ENCODE data around the gene COL4A3.
"Not testable (repeated sequence)": the region's sequence is repeated elsewhere in the genome, so short reads cannot be mapped to it uniquely, and the experiment has no call there.

The COL4A3 gene

GRCh38 chr2:227154986-227155774, 9.2 kb upstream of the COL4A3 start:
- DNase-seq (ENCODE audit: low read depth in 2 of 2) = no peak

DNA sequence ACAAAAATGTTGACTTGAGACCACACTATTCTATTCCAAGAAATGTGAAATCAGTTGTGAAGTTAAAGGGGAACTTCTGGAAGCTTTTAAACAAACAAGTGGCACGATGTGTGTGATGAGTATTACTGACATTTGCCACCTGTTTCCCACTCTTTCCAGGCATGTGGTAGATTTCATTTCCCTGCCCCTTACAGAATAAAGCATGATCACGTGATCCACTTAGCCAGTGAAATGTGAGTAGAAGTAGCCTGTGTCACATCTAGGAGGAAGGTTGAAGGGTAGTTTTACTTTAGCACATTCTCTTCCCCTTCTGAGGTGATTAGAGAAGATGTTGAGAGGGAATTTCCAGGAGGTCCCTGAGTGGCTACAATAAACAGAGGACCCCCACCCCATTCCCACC, 4.3 kb upstream of the COL4A3 start:
- no peak for DNase-seq (ENCODE audit: low read depth in 2 of 2)

DNA sequence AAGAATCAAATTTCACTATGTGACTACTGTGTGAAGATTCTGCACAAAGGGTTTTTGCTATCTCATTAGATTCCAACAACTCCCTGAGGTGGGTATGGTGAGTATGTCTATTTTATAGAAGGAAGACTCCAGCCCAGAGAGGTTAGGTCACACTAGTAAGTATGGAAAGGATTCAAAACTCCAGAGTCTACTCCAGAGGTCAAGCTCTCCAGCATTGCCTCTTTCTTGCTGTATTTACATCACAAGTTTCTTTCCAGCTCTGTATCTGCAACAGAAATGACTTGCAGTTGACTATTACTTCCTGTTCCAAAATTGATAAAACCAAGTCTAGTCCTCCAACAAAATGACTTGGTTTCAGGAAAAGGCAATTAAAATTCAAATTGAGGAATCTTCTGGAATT, 2.5 kb upstream of the COL4A3 start:
- no peak for DNase-seq (ENCODE audit: low read depth in 2 of 2)

GRCh38 chr2:227163485-227163997, 883 bp upstream of the COL4A3 start:
- no peak for DNase-seq (ENCODE audit: low read depth in 2 of 2)

DNA sequence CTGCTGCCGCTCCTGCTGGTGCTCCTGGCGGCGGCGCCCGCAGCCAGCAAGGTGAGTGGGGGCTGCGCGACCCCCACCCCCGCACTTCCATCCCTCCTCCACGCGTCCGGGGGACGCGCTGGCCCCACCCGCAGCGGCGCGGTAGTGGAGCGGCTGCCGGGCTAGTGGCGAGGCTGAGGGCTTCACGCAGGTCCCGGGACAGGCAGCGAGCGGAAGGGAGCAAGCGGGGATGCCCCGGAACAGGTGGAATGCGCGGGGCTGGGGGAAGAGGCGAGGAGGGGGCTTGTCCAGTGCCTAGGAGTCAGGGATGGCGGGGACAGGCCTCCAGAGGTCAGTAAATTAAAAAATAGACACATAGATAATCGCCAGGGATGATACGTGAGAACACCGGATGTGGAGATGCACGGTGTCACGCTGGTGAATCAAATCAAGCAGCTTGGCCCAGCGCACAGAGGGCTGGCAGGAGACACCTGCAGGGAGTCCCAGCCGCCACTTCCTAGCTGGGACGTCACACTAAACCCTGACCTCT, 403 bp downstream of the COL4A3 start:
- no peak for DNase-seq (ENCODE audit: low read depth in 2 of 2)

DNA sequence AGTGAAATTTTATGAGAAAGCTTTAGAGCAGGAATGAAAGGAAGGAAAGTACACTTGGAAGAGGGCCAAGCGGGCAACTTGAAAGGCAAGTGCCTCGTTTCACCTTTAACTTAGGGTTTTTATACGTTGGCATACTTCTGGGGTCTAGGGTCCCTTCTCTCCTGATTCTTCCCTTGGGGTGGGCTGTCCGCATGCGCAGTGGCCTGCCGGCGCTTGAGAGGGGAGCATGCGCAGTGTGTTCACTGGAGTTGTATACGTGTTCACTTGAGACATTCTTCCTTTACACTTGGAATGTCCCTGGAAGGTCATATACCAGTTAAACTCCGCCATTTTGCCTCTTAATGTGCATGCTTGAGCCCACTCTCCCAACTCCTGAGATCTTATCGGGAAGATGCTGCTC, 7.4 kb downstream of the COL4A3 start:
- not testable (repeated sequence) for DNase-seq (ENCODE audit: low read depth in 2 of 2)

- DNase-seq (ENCODE audit: low read depth in 2 of 2) = no peak
Measured at GRCh38 chr2:227177592-227178336, 13.3 kb downstream of the COL4A3 start.

DNA sequence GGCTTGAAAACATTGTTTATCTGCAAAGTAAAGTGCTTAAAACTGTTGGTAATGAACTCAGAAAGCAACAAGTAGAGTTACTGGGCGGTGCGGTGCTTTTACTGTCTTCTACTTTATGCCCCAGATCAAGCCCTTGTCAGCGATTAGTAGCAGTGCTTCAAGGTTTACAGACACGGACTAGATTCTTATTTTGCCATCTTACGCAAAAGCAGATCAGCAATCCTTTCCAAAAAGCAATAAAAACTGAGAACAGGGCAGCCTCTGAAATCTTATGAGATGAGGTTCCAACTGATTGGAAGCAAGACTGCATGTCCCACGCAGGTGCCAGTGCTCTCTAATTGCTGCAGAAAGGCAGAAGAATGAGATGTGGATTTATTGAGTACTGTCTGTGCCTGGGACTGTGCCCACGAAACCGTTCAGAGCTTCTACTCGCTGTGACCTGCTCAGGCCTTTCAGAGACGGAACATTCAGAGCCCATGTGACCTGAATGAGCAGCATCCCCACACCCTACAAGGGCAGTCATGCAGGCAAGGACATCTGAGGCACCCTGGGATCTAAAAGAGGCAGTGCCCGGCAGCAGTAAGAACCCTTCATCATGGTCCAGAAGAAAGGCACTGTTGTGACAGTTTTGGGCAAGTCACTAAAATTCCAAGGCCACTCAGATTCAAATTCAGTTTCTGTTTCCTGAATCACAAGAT, 15.7 kb downstream of the COL4A3 start:
- no peak for DNase-seq (ENCODE audit: low read depth in 2 of 2)

DNA sequence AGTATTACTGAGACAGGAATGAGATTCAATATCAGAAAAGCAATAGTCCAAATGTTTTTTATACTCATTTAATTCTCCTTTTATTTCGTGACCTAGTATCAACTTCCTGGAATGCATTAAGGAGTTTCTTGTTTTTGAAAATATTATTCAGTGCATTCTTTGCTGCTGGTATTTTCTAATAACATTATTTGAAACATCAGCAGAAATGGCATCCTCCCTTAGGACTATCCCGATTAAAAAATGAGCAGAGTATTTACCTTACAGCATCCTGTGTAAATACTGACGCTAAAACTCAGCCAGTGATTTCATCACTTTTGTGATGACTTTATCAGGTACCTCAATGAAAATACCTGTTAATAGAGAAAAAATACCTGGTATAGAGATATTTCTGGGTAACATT, 16.3 kb downstream of the COL4A3 start:
- DNase-seq (ENCODE audit: low read depth in 2 of 2) = no peak

- no peak for DNase-seq (ENCODE audit: low read depth in 2 of 2)
Measured at GRCh38 chr2:227182765-227183164, 18.3 kb downstream of the COL4A3 start.

GRCh38 chr2:227183657-227184367, 19.4 kb downstream of the COL4A3 start:
- DNase-seq (ENCODE audit: low read depth in 2 of 2) = no peak

- DNase-seq (ENCODE audit: low read depth in 2 of 2) = no peak
Measured at GRCh38 chr2:227185615-227186232, 21.3 kb downstream of the COL4A3 start.

DNA sequence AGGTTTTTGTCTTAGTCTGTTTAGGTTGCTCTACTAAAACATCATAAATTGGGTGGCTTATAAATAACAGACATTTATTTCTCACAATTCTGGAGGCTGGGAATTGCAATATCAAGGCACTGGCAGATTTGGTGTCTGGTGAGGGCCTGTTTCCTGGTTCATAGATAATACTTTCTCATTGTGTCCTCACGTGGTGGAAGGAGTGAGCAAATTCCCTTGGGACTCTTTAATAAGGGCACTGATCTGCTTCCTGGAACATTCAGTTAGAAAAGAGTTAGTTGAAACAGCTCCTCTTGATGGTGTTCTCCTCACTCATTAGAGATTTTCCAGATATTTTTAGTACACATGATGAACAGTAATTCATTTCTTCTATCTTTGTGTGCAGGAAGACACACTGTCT, 22.3 kb downstream of the COL4A3 start:
- DNase-seq (ENCODE audit: low read depth in 2 of 2) = no peak

GRCh38 chr2:227188292-227188691, 23.9 kb downstream of the COL4A3 start:
- no peak for DNase-seq (ENCODE audit: low read depth in 2 of 2)

GRCh38 chr2:227191367-227191766, 26.9 kb downstream of the COL4A3 start:
- DNase-seq (ENCODE audit: low read depth in 2 of 2) = no peak

DNA sequence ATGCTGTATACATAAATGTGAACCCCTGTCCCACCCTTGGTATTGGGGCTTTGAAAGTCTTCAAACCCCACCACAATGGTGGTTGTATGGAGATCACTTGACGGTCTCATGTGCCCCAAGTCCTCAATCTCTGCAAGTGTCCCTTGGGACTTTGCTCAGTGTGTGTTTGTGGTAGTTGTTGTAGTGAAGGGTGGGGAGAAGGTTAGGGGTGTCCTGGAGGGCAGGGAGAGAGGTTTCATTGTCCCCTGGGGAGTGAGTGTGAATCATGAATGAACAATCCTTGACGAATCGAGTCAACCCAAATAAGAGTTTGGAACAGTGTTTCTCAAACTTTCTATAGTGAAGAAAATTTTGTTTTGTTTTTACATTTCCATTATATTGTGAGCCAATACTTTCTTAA, 28.1 kb downstream of the COL4A3 start:
- DNase-seq (ENCODE audit: low read depth in 2 of 2) = no peak

DNA sequence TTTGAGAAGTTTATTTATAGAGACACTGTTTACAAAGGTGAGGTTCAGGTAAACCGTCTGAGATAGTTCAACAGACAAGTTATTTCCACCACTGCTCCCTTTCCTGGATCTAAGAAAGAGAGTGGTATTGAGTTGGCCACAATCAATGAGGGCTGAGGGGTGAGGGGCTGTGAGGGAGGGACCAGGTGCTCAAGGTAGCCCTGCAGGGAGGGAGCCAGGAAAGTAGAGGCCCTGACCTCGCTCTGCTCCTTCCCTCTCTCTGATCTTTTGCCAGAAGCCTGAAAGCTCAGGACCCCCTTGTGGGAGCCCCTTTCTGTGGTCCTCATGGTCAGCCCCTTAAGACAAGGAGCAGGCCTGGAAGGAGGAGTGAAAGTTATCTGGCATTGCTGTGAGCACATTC, 29.8 kb downstream of the COL4A3 start:
- no peak for DNase-seq (ENCODE audit: low read depth in 2 of 2)

GRCh38 chr2:227198866-227199265, 34.4 kb downstream of the COL4A3 start:
- no peak for DNase-seq (ENCODE audit: low read depth in 2 of 2)

GRCh38 chr2:227201771-227202170, 37.3 kb downstream of the COL4A3 start:
- no peak for DNase-seq (ENCODE audit: low read depth in 2 of 2)

DNA sequence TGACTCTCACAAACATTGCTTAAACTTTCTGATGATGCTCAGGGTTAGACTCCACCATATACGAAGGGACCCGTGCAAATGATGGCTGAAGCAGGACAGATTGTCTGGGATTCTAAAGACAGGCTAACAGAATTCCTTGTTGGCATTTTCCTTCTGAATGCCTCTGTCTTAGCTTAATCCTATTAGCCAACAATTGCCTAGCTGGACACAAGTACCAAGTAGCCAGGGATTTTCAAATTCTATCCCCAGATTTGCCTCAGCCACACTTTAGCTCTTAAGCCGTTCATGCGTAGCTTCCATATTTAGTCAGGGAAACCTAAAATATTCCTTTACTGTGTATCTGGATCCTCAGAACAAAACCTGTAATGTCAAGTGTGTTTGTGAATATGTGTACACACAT, 40.0 kb downstream of the COL4A3 start:
- no peak for DNase-seq (ENCODE audit: low read depth in 2 of 2)

DNA sequence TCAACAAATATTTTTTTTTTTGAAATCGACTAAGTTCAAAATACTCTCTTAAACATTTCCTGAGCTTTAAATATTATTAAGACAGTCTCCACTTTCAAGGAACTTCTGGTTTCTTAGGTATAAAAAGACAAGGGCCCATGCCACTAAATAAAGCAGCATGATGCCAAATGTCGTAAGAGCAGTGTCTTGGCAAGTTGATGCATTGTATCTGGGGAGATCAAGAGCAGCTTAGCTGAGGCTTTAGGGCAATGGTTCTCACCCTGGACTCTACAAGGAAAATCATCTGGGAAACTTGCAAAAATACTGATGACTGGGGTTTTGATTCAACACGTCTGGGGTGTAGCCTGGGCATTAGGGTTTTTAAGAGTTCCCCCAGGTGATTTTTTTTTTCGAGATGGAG, 41.3 kb downstream of the COL4A3 start:
- DNase-seq (ENCODE audit: low read depth in 2 of 2) = no peak

Measured in stimulated activated CD8-positive, alpha-beta memory T cell treated with anti-CD3 and anti-CD28 coated beads, Interleukin-7, amount 100 ng/mL, for 1 hour (primary cell).